ENCODE data around the gene ADD1.

DNA sequence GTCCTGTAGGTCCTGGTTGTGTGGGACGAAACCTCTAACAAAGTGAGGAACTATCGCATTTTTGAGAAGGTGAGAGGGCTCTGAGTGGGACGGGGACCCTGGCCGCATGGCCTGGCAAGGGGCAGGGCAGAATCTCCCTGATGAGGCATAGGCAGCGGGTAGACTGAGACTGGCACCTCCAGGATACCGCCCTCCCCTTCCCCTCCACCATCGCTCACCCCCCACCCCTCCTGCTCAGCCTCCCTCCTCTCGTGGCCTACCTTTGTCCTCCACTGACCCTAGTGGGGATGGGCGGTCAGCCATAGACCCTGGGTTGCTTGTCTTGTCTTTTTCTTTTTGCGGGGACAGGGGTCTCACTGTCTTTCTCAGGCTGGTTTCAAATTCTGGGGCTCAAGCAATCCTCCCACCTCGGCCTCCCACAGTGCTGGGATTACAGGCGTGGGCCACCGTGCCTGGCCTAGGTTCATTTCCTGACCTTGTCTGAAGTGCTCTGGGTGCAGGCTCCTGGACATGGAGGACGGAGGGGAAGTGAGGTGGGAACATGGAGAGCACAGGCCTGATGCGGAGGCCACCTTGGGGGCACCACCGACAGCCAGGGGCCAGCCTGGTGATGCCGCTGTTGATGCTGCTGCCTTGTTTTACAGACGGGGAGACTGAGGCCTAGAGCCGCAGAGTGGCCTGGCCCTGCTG is 10.5 kb upstream of the ADD1 start:
- TF ChIP-seq, protein P1, sequence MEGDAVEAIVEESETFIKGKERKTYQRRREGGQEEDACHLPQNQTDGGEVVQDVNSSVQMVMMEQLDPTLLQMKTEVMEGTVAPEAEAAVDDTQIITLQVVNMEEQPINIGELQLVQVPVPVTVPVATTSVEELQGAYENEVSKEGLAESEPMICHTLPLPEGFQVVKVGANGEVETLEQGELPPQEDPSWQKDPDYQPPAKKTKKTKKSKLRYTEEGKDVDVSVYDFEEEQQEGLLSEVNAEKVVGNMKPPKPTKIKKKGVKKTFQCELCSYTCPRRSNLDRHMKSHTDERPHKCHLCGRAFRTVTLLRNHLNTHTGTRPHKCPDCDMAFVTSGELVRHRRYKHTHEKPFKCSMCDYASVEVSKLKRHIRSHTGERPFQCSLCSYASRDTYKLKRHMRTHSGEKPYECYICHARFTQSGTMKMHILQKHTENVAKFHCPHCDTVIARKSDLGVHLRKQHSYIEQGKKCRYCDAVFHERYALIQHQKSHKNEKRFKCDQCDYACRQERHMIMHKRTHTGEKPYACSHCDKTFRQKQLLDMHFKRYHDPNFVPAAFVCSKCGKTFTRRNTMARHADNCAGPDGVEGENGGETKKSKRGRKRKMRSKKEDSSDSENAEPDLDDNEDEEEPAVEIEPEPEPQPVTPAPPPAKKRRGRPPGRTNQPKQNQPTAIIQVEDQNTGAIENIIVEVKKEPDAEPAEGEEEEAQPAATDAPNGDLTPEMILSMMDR (IDR thresholded peaks at IDR 0.05), result no peak
- no peak for TF ChIP-seq EZH2 (IDR thresholded peaks at IDR 0.05; ENCODE audit: borderline replicate concordance, insufficient read depth, low read depth, low read length, poor library complexity, severe bottlenecking)
